HepG2 (cell line): ENCODE results near the gene GALNT15. TPM values are rescaled to one million over a fixed set of nuclear protein-coding genes. Genes with fewer than 3 reads are reported as not detected.

ENCODE experiments used
- ATAC-seq: fragments of 200-7000 bp; cut with Tn5 transposase; 3 replicates; pipeline ENCODE4 v1.9.1; 2020; ENCODE audit warnings: mild to moderate bottlenecking, moderate library complexity
- BruUV-seq: library from RNA; stranded (reverse); fragments of 400-500 nt; replicated peaks from 2 replicates; lab custom pipeline; 2021; lab: Mats Ljungman, UMichigan
- CTCF ChIA-PET: fragments of 300-600 bp; formaldehyde crosslinking; extraction: SDS; loops from one replicate; lab custom pipeline; 2021; ENCODE audit warnings: low total read pairs, inconsistent platforms, low intra/inter-chr PET ratio; lab: Yijun Ruan, JAX
- POLR2A ChIA-PET: fragments of 350-600 bp; sonication (Branson Sonifier 250); formaldehyde crosslinking; loops from one replicate; lab custom pipeline; 2020; ENCODE audit warnings: antibody characterized with exemption, inconsistent platforms; lab: Yijun Ruan, JAX
- DNase-seq: peaks from one replicate; pipeline ENCODE4 v3.0.0-alpha.2; 2015; ENCODE audit warnings: low spot score
- FAIRE-seq: peaks from 3 replicates; lab custom pipeline; 2011; peaks lifted over from hg19 to GRCh38; lab: Jason Lieb, UNC
- H2AFZ ChIP-seq: one replicate; pipeline ENCODE4 v1.6.1; 2011; ENCODE audit warnings: low read length, inconsistent platforms
- H3K27ac ChIP-seq: fragments of 300-600 bp; 3 replicates; pipeline ENCODE4 v1.8.0; 2011; ENCODE audit warnings: mixed run types, mild to moderate bottlenecking, mixed read lengths, low read length, inconsistent platforms; ENCODE audit not compliant: insufficient read depth; ENCODE audit errors: extremely low read length
- H3K27me3 ChIP-seq, 2 experiments: fragments of 200-600 bp in 1 of 2; 2 replicates in 1 of 2; 3 replicates in 1 of 2; pipeline versions ENCODE4 v1.6.0 to v1.8.0; 2011; ENCODE audit warnings: low read length in 2 of 2, mild to moderate bottlenecking in 2 of 2, moderate library complexity in 2 of 2, inconsistent platforms in 1 of 2; ENCODE audit not compliant: insufficient read depth in 2 of 2, control insufficient read depth in 1 of 2
- H3K36me3 ChIP-seq, 2 experiments: fragments of 200-600 bp in 1 of 2; replicated peaks in 1 of 2; 2 replicates in 1 of 2; 3 replicates in 1 of 2; pipeline versions ENCODE4 v1.5.1 to v1.8.0; 2011; ENCODE audit warnings: low read length in 2 of 2, inconsistent platforms in 1 of 2; ENCODE audit not compliant: insufficient read depth in 2 of 2, control insufficient read depth in 1 of 2
- H3K4me1 ChIP-seq: 2 replicates; pipeline ENCODE4 v1.5.1; 2012; ENCODE audit warnings: low read length, inconsistent platforms; ENCODE audit not compliant: insufficient read depth
- H3K4me2 ChIP-seq: 2 replicates; pipeline ENCODE4 v1.6.0; 2011; ENCODE audit warnings: low read depth, low read length, inconsistent platforms
- H3K4me3 ChIP-seq, 3 experiments: fragments of 200-600 bp in 1 of 3; sonication (generic), shearing (Covaris generic) in 1 of 3; replicated peaks in 1 of 3; 2 replicates each; pipeline ENCODE4 v1.5.1; 2011 to 2016; ENCODE audit warnings: low read length in 3 of 3, inconsistent platforms in 2 of 3, low read depth in 2 of 3, mild to moderate bottlenecking in 2 of 3, control low read depth in 1 of 3, mixed read lengths in 1 of 3; ENCODE audit not compliant: insufficient read depth in 1 of 3
- H3K79me2 ChIP-seq: one replicate; pipeline ENCODE4 v1.6.1; 2011; ENCODE audit warnings: low read length, inconsistent platforms; ENCODE audit not compliant: insufficient read depth
- H3K9ac ChIP-seq: 2 replicates; pipeline ENCODE4 v1.6.0; 2011; ENCODE audit warnings: mild to moderate bottlenecking, low read depth, low read length, inconsistent platforms; ENCODE audit not compliant: insufficient read depth
- H3K9me3 ChIP-seq: 2 replicates; pipeline ENCODE4 v1.5.1; 2012; ENCODE audit warnings: mild to moderate bottlenecking, low read length
- H4K20me1 ChIP-seq: 2 replicates; pipeline ENCODE4 v1.6.0; 2011; ENCODE audit warnings: inconsistent platforms, mild to moderate bottlenecking, low read length, moderate library complexity; ENCODE audit not compliant: insufficient read depth
- FOXK1 ChIP-seq: sonication (generic); formaldehyde crosslinking; IDR thresholded peaks from 2 replicates; pipeline ENCODE4 v1.4.0; 2020; ENCODE audit warnings: low read depth, missing genetic modification reagents, borderline replicate concordance
- KLF11 ChIP-seq: IDR thresholded peaks from 2 replicates; pipeline ENCODE4 v1.6.1; 2016; ENCODE audit warnings: missing compliant biosample characterization
- MTA1 ChIP-seq: sonication (generic); formaldehyde crosslinking; IDR thresholded peaks from 2 replicates; pipeline ENCODE4 v1.4.0; 2020; ENCODE audit warnings: missing genetic modification reagents, mild to moderate bottlenecking, borderline replicate concordance
- MTERF4 ChIP-seq: sonication (generic); formaldehyde crosslinking; IDR thresholded peaks from 2 replicates; pipeline ENCODE4 v1.8.0; 2023; ENCODE audit warnings: mild to moderate bottlenecking, missing genetic modification reagents
- THAP7 ChIP-seq: sonication (generic); formaldehyde crosslinking; IDR thresholded peaks from 2 replicates; pipeline ENCODE4 v1.8.1; 2023; ENCODE audit warnings: mild to moderate bottlenecking, missing genetic modification reagents
- TSC22D2 ChIP-seq: sonication (generic); formaldehyde crosslinking; IDR thresholded peaks from 2 replicates; pipeline ENCODE4 v1.5.1; 2020; ENCODE audit warnings: missing genetic modification reagents, mild to moderate bottlenecking, borderline replicate concordance
- ZBTB33 ChIP-seq: sonication (generic); formaldehyde crosslinking; IDR thresholded peaks from 2 replicates; pipeline ENCODE4 v1.4.0; 2020; ENCODE audit warnings: missing genetic modification reagents
- ZFAT ChIP-seq: sonication (generic); formaldehyde crosslinking; conservative IDR thresholded peaks from 2 replicates; pipeline ENCODE4 v1.8.1; 2023; ENCODE audit warnings: missing genetic modification reagents, inconsistent platforms
- ZFP36 ChIP-seq: fragments of 150-350 bp; IDR thresholded peaks from 2 replicates; pipeline ENCODE4 v1.6.1; 2018; ENCODE audit warnings: borderline replicate concordance, low read length, low read depth; ENCODE audit not compliant: partially characterized antibody
- ZMYM3 ChIP-seq: sonication (generic); formaldehyde crosslinking; IDR thresholded peaks from 2 replicates; pipeline ENCODE4 v1.5.1; 2020; ENCODE audit warnings: mild to moderate bottlenecking, missing genetic modification reagents
- ZNF253 ChIP-seq: sonication (generic); formaldehyde crosslinking; IDR thresholded peaks from 2 replicates; pipeline ENCODE4 v1.8.0; 2022; ENCODE audit warnings: mild to moderate bottlenecking, missing genetic modification reagents, borderline replicate concordance
- ZNF333 ChIP-seq: sonication (generic); formaldehyde crosslinking; IDR thresholded peaks from 2 replicates; pipeline ENCODE4 v1.4.0; 2020; ENCODE audit warnings: mild to moderate bottlenecking, missing genetic modification reagents, borderline replicate concordance
- ZNF496 ChIP-seq: sonication (generic); formaldehyde crosslinking; IDR thresholded peaks from 2 replicates; pipeline ENCODE4 v1.8.1; 2023; ENCODE audit warnings: mild to moderate bottlenecking, moderate library complexity, missing genetic modification reagents; ENCODE audit not compliant: insufficient replicate concordance
- ZNF564 ChIP-seq: sonication (generic); formaldehyde crosslinking; IDR thresholded peaks from 2 replicates; pipeline ENCODE4 v1.8.1; 2023; ENCODE audit warnings: mild to moderate bottlenecking, missing genetic modification reagents
- ZNF577 ChIP-seq: sonication (generic); formaldehyde crosslinking; IDR thresholded peaks from 2 replicates; pipeline ENCODE4 v1.4.0; 2020; ENCODE audit warnings: mild to moderate bottlenecking, low read depth, missing genetic modification reagents, borderline replicate concordance
- WGBS: methylation state at CpG from one replicate; pipeline ENCODE4 v1.1.6; 2017; ENCODE audit warnings: low lambda C conversion rate; 5-methylcytosine and 5-hydroxymethylcytosine counted together
- in situ Hi-C: cut with HindIII; loops from 2 replicates; pipeline ENCODE4 v1.10.0; 2017; ENCODE audit warnings: low pct_unique_long_range_greater_than_20kb; ENCODE audit not compliant: extremely low pct_ligation_motif_present
- intact Hi-C: fragments of 100-400 bp; cut with micrococcal nuclease; formaldehyde crosslinking; loops from one replicate; pipeline ENCODE4 v1.10.0; 2022; ENCODE audit not compliant: unreplicated experiment
- polyA plus RNA-seq, 8 experiments: library from polyadenylated mRNA; depleted of rRNA in 3 of 8; stranded (reverse) in 7 of 8; unstranded in 1 of 8; fragments of >200 nt; fragmentation: Illumina TruSeq in 4 of 8; extraction: Trizol in 4 of 8; gene quantifications; 2 replicates each; pipeline versions ENCODE4 v1.2.1 to v1.2.3, GENCODE V29; 2011 to 2016; ENCODE audit warnings: low read depth in 4 of 8, missing spikeins in 1 of 8, mixed read lengths in 1 of 8; ENCODE audit not compliant: insufficient read depth in 1 of 8
- total RNA-seq, 5 experiments: library from RNA; depleted of rRNA; stranded (reverse); fragments of >200 nt; fragmentation: Illumina TruSeq; extraction: Trizol; gene quantifications; 2 replicates each; pipeline ENCODE4 v1.2.3, GENCODE V29; 2016; ENCODE audit warnings: low read depth in 1 of 5

Gene GALNT15
- total and polyA plus RNA-seq, 2 of the 13 experiments (the other 11 are each of a cell fraction or from before 2014, with no cell fraction given) = 0.02 to 0.04 TPM

- H3K36me3 ChIP-seq = peaks cover 1 to 5% of the 10 kb centered on the region in 2 experiments; a peak in 3 of 5 replicates
- FAIRE-seq (no peak), ATAC-seq (no peak), DNase-seq (no peak)
- H3K79me2 ChIP-seq = no peaks in the 10 kb centered on the region
- ChIA-PET POLR2A (interaction anchor here (4.9 kb wide), 1 partner anchor 10 kb away, joined by 112 read pairs; the partner anchor contains the start of genes DPH3 and OXNAD1), CTCF (no interaction called here)
- H3K9me3 ChIP-seq = no peaks in the 10 kb centered on the region
- H3K4me2 ChIP-seq = no peak overlapping the region
- BruUV-seq = no TSS peak
- intact Hi-C loops = no loop called here
- H3K4me1 ChIP-seq = peaks cover 37% of the 10 kb centered on the region
- H3K27me3 ChIP-seq = no peaks in the 10 kb centered on the region
- H3K4me3 ChIP-seq = no peak overlapping the region
- H2AFZ ChIP-seq = no peak overlapping the region
- TF ChIP-seq ZBTB33 (CRISPR knock-in tag) (peak; percentile 47; the same call in 1 of the 2 replicates), ZFP36 (no peak)
- H3K9ac ChIP-seq = no peak overlapping the region
- peak overlapping the region; percentile 25 for H3K27ac ChIP-seq
- 77% methylated on average over 5 of the region's 5 CpGs for WGBS
- in situ Hi-C loops = no loop called here
- no peaks in the 10 kb centered on the region for H4K20me1 ChIP-seq
Observed at GRCh38 chr3:16254916-16255315, 80.4 kb downstream of the GALNT15 start.

- in situ Hi-C loops (no loop called here), intact Hi-C loops (no loop called here)
- FAIRE-seq (no peak), ATAC-seq (no peak), DNase-seq (no peak)
- CTCF ChIA-PET = no interaction called here
- Histone ChIP-seq H3K4me2 (no peak overlapping the region), H2AFZ (no peak overlapping the region), H3K4me3 (no peak overlapping the region), H3K36me3 (peaks cover 1 to 9% of the 10 kb centered on the region in 2 experiments; a peak in 3 of 5 replicates), H3K79me2 (no peaks in the 10 kb centered on the region), H3K27me3 (no peaks in the 10 kb centered on the region), H3K4me1 (peaks cover 37% of the 10 kb centered on the region), H4K20me1 (no peaks in the 10 kb centered on the region), H3K9ac (no peak overlapping the region), H3K27ac (no peak overlapping the region), H3K9me3 (no peaks in the 10 kb centered on the region)
- no TSS peak for BruUV-seq
- 78% methylated on average over 3 of the region's 3 CpGs for WGBS
- POLR2A ChIA-PET = interaction anchor here (4.9 kb wide), 1 partner anchor 10 kb away, joined by 112 read pairs; the partner anchor contains the start of genes DPH3 and OXNAD1
- TF ChIP-seq ZNF253 (CRISPR knock-in tag) = no peak
- TF ChIP-seq MTA1 (CRISPR knock-in tag) = no peak
- TF ChIP-seq TSC22D2 (CRISPR knock-in tag) = no peak
- no peak for TF ChIP-seq ZMYM3 (CRISPR knock-in tag)
- TF ChIP-seq ZFAT (CRISPR knock-in tag) = no peak
- TF ChIP-seq ZNF564 (CRISPR knock-in tag) = no peak
- TF ChIP-seq ZNF496 (CRISPR knock-in tag) = no peak
- TF ChIP-seq ZNF577 = no peak
- TF ChIP-seq KLF11 (CRISPR knock-in tag) = no peak
- no peak for TF ChIP-seq THAP7
- TF ChIP-seq FOXK1 (CRISPR knock-in tag) = no peak
- no peak for TF ChIP-seq ZNF333
- no peak for TF ChIP-seq MTERF4
Observed at GRCh38 chr3:16255326-16255725, 80.8 kb downstream of the GALNT15 start.
